Glomerular visceral epithelial cell (primary cell): ENCODE measurements around the gene FAM24B.
"Not testable (repeated sequence)": the region's sequence is repeated elsewhere in the genome, so short reads cannot be mapped to it uniquely, and the experiment has no call there.

Experiments used
- DNase-seq: peaks from one replicate; pipeline ENCODE4 v3.0.0-alpha.2; 2016; ENCODE audit errors: extremely low spot score

Gene FAM24B

GRCh38 chr10:122879339-122880273 lies at the start of gene FAM24B:
FAM24B (minus strand) TSS chr10:122879581; CDS start chr10:122850515, 29,066 bp downstream.
- peak; percentile 99 for DNase-seq

GRCh38 chr10:122915700-122916099 lies 36.3 kb upstream of the FAM24B start:
- no peak for DNase-seq

GRCh38 chr10:122911889-122912484 lies 32.6 kb upstream of the FAM24B start:
- peak; percentile 42 for DNase-seq

GRCh38 chr10:122910310-122910709 lies 30.9 kb upstream of the FAM24B start, which contains the start of gene FAM24A:
FAM24A (plus strand) TSS chr10:122910610; CDS start chr10:122911635, 1,025 bp downstream.
- DNase-seq: no peak

GRCh38 chr10:122903861-122904260 lies 24.5 kb upstream of the FAM24B start:
- DNase-seq: not testable (repeated sequence)

- DNase-seq: no peak
These were observed 15.0 kb upstream of the FAM24B start for GRCh38 chr10:122894261-122894944.

- no peak for DNase-seq
These were observed 4.8 kb upstream of the FAM24B start for GRCh38 chr10:122884166-122884565.

GRCh38 chr10:122882766-122883165 lies 3.4 kb upstream of the FAM24B start:
- DNase-seq: no peak

- DNase-seq: no peak
These were observed 512 bp downstream of the FAM24B start for GRCh38 chr10:122878799-122879338.

GRCh38 chr10:122877264-122877663 lies 2.1 kb downstream of the FAM24B start:
- DNase-seq: no peak

- no peak for DNase-seq
These were observed 2.9 kb downstream of the FAM24B start for GRCh38 chr10:122876467-122876855.

GRCh38 chr10:122875843-122876466 lies 3.4 kb downstream of the FAM24B start:
- no peak for DNase-seq

- DNase-seq: not testable (repeated sequence)
These were observed 7.4 kb downstream of the FAM24B start for GRCh38 chr10:122871947-122872346.

GRCh38 chr10:122868768-122869167 lies 10.6 kb downstream of the FAM24B start:
- DNase-seq: not testable (repeated sequence)

GRCh38 chr10:122866757-122867482 lies 12.5 kb downstream of the FAM24B start:
- DNase-seq: peak; percentile 36

GRCh38 chr10:122864901-122865300 lies 14.5 kb downstream of the FAM24B start:
- peak; percentile 17 for DNase-seq

GRCh38 chr10:122864194-122864592 lies 15.2 kb downstream of the FAM24B start:
- no peak for DNase-seq

GRCh38 chr10:122863216-122864193 lies 15.9 kb downstream of the FAM24B start:
- no peak for DNase-seq

GRCh38 chr10:122861711-122862161 lies 17.6 kb downstream of the FAM24B start:
- peak; percentile 61 for DNase-seq
